ENCODE measurements around the gene USH1G.

- TF ChIP-seq REST (IDR thresholded peaks at IDR 0.05; ENCODE audit: insufficient replicate concordance, low read depth) = no peak
- TF ChIP-seq CTCF (IDR thresholded peaks at IDR 0.05; ENCODE audit: insufficient read depth, low read length) = no peak
Measured at GRCh38 chr17:74920642-74921025, 2.4 kb downstream of the USH1G start.
